OCI-LY1 (cell line): ENCODE data around the gene PTTG1IP2.

Experiments
- H2AFZ ChIP-seq: fragments of 200-600 bp; sonication (generic), shearing (Covaris generic); 2 replicates; pipeline ENCODE4 v1.6.0; 2014; ENCODE audit warnings: antibody characterized with exemption, mild to moderate bottlenecking, low read length
- H3F3A ChIP-seq: fragments of 200-600 bp; sonication (generic), shearing (Covaris generic); 2 replicates; pipeline ENCODE4 v1.6.0; 2014; ENCODE audit warnings: mild to moderate bottlenecking, antibody characterized with exemption, low read length, moderate library complexity; ENCODE audit not compliant: insufficient read depth
- H3K27ac ChIP-seq: fragments of 200-600 bp; sonication (generic); 2 replicates; pipeline ENCODE4 v1.5.1; 2014; ENCODE audit warnings: low read length, mixed run types, mild to moderate bottlenecking, low read depth; ENCODE audit not compliant: poor library complexity, severe bottlenecking
- H3K27me3 ChIP-seq: fragments of 200-600 bp; sonication (generic); 2 replicates; pipeline ENCODE4 v1.6.0; 2014; ENCODE audit warnings: antibody characterized with exemption, mild to moderate bottlenecking, low read length, moderate library complexity; ENCODE audit not compliant: insufficient read depth
- H3K36me3 ChIP-seq: fragments of 200-600 bp; sonication (generic); 2 replicates; pipeline ENCODE4 v1.6.1; 2014; ENCODE audit warnings: mild to moderate bottlenecking, antibody characterized with exemption, low read length, moderate library complexity, mixed read lengths; ENCODE audit not compliant: insufficient read depth
- H3K4me1 ChIP-seq: fragments of 200-600 bp; sonication (generic); 2 replicates; pipeline ENCODE4 v1.5.1; 2014; ENCODE audit warnings: mild to moderate bottlenecking, low read length, moderate library complexity; ENCODE audit not compliant: insufficient read depth, severe bottlenecking
- H3K4me2 ChIP-seq: fragments of 200-600 bp; sonication (generic), shearing (Covaris generic); 2 replicates; pipeline ENCODE4 v1.6.1; 2014; ENCODE audit warnings: low read length
- H3K4me3 ChIP-seq: fragments of 200-600 bp; sonication (generic); 2 replicates; pipeline ENCODE4 v1.5.1; 2014; ENCODE audit warnings: low read length, low read depth, mild to moderate bottlenecking, mixed read lengths; ENCODE audit not compliant: poor library complexity, severe bottlenecking
- H3K79me2 ChIP-seq: fragments of 200-600 bp; shearing (Covaris generic); 2 replicates; pipeline ENCODE4 v1.6.1; 2016; ENCODE audit warnings: mixed run types, low read length, mixed read lengths; ENCODE audit not compliant: insufficient read depth
- H3K9ac ChIP-seq: fragments of 200-600 bp; sonication (generic), shearing (Covaris generic); 2 replicates; pipeline ENCODE4 v1.6.1; 2014; ENCODE audit warnings: mild to moderate bottlenecking, low read length, mixed read lengths
- H3K9me2 ChIP-seq: fragments of 200-600 bp; sonication (generic), shearing (Covaris generic); 2 replicates; pipeline ENCODE4 v1.6.1; 2014; ENCODE audit warnings: low read depth, mild to moderate bottlenecking, low read length, mixed read lengths
- H3K9me3 ChIP-seq: fragments of 200-600 bp; shearing (Covaris generic); 2 replicates; pipeline ENCODE4 v1.6.1; 2014; ENCODE audit warnings: low read length, mixed read lengths
- H4K20me1 ChIP-seq: fragments of 200-600 bp; sonication (generic), shearing (Covaris generic); 2 replicates; pipeline ENCODE4 v1.6.0; 2016; ENCODE audit warnings: mild to moderate bottlenecking, low read length; ENCODE audit not compliant: insufficient read depth
- EZH2 ChIP-seq: fragments of 200-600 bp; sonication (generic), shearing (Covaris generic); IDR thresholded peaks from 2 replicates; pipeline ENCODE4 v1.8.0; 2017; ENCODE audit warnings: borderline replicate concordance, mixed run types, mild to moderate bottlenecking, antibody characterized with exemption, low read length, moderate library complexity, mixed read lengths
- TF ChIP-seq, protein P1 (sequence below): fragments of 200-600 bp; sonication (generic), shearing (Covaris generic); IDR thresholded peaks from 2 replicates; pipeline ENCODE4 v1.5.1; 2017; ENCODE audit warnings: mild to moderate bottlenecking, antibody characterized with exemption, low read length, moderate library complexity, mixed read lengths

PTTG1IP2 gene

DNA sequence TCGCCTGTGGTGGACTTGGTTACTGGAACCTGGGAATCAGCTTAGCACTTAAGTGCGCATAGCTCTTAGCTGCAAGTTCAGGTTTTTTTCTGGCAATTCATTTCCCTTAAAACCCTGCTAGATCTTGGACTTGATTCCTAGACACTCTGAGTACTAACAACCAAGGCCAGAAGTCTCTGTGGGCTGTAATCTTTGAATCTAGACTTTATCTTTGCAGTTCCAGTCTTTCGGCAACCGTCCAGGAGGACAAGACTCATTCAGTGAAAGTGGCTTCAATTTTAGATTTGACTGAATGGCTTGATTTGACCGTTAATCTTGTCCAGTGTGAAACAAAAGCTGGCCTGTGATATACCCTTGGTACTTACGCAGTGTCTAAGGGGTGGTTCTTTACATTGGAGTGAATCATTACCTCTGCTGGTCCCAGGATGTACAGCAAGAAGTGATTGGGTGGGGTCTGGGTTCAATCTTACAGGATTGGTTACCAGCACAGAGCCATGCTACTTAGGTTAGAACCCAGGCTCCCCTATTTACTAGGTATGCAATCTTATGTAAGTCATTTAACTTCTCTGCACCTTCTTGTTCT is 16.4 kb downstream of the PTTG1IP2 start:
- Histone ChIP-seq H3K4me3 (no peak overlapping the region), H3K27me3 (no peaks in the 10 kb centered on the region), H3K4me1 (no peaks in the 10 kb centered on the region), H3K9me3 (no peaks in the 10 kb centered on the region), H4K20me1 (no peaks in the 10 kb centered on the region), H3K36me3 (no peaks in the 10 kb centered on the region), H3K9me2 (no peaks in the 10 kb centered on the region), H3K27ac (no peak overlapping the region), H3F3A (no peaks in the 10 kb centered on the region), H3K9ac (no peak overlapping the region), H2AFZ (no peak overlapping the region), H3K4me2 (no peak overlapping the region), H3K79me2 (no peaks in the 10 kb centered on the region)
- TF ChIP-seq, protein P1, sequence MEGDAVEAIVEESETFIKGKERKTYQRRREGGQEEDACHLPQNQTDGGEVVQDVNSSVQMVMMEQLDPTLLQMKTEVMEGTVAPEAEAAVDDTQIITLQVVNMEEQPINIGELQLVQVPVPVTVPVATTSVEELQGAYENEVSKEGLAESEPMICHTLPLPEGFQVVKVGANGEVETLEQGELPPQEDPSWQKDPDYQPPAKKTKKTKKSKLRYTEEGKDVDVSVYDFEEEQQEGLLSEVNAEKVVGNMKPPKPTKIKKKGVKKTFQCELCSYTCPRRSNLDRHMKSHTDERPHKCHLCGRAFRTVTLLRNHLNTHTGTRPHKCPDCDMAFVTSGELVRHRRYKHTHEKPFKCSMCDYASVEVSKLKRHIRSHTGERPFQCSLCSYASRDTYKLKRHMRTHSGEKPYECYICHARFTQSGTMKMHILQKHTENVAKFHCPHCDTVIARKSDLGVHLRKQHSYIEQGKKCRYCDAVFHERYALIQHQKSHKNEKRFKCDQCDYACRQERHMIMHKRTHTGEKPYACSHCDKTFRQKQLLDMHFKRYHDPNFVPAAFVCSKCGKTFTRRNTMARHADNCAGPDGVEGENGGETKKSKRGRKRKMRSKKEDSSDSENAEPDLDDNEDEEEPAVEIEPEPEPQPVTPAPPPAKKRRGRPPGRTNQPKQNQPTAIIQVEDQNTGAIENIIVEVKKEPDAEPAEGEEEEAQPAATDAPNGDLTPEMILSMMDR = no peak
- TF ChIP-seq EZH2 = no peak

DNA sequence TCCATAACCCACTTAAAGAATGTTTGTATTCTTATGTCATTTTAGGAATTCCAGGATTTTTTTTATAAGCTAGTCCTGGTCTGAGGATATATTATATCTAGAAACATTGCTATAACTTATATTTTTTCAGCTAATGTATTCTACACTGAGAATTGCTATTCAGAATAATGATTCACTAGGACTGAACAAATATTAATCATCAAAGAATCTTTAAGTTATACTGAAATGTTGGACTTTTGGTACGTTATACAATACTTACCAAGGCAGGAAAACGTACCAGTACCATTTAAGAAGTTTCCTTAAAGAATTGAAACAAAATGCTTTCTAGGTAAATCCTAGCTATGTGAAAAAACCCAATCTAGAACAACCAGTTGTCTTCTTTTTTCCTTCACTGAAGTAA is 18.4 kb downstream of the PTTG1IP2 start:
- no peaks in the 10 kb centered on the region for H3K4me1 ChIP-seq
- H4K20me1 ChIP-seq = no peaks in the 10 kb centered on the region
- no peaks in the 10 kb centered on the region for H3K36me3 ChIP-seq
- no peak overlapping the region for H3K9ac ChIP-seq
- H3K4me2 ChIP-seq = no peak overlapping the region
- no peak overlapping the region for H2AFZ ChIP-seq
- no peaks in the 10 kb centered on the region for H3F3A ChIP-seq
- H3K9me3 ChIP-seq = no peaks in the 10 kb centered on the region
- TF ChIP-seq EZH2 = no peak
- TF ChIP-seq, protein P1 = no peak
- no peaks in the 10 kb centered on the region for H3K9me2 ChIP-seq
- no peaks in the 10 kb centered on the region for H3K79me2 ChIP-seq
- H3K4me3 ChIP-seq = no peak overlapping the region
- H3K27ac ChIP-seq = no peak overlapping the region
- no peaks in the 10 kb centered on the region for H3K27me3 ChIP-seq

DNA sequence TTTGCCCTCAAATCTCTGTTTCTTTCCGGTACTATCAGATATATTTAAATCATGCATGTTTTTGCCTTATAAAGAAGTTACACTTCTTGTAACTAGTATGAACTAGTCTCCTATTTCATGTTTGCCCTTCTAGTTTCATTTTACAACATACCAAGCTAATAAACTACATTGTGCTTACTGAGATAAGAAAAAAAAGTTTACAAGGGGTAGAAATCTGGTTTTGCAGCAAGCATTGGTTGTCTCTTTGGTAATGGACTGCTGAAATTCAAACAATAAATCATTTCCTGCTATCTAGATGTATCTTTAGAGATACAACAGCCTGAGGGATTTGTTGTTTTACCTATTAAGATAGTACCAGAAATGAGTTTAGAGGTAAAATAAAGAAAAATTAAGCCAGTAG is 18.8 kb downstream of the PTTG1IP2 start:
- no peaks in the 10 kb centered on the region for H3K36me3 ChIP-seq
- TF ChIP-seq EZH2 = no peak
- TF ChIP-seq, protein P1 = no peak
- no peak overlapping the region for H3K9ac ChIP-seq
- no peaks in the 10 kb centered on the region for H3K79me2 ChIP-seq
- H3K4me2 ChIP-seq = no peak overlapping the region
- no peak overlapping the region for H2AFZ ChIP-seq
- no peaks in the 10 kb centered on the region for H4K20me1 ChIP-seq
- H3K4me1 ChIP-seq = no peaks in the 10 kb centered on the region
- H3K27me3 ChIP-seq = no peaks in the 10 kb centered on the region
- H3K4me3 ChIP-seq = no peak overlapping the region
- H3K9me3 ChIP-seq = no peaks in the 10 kb centered on the region
- no peaks in the 10 kb centered on the region for H3F3A ChIP-seq
- H3K27ac ChIP-seq = no peak overlapping the region
- no peaks in the 10 kb centered on the region for H3K9me2 ChIP-seq
